CD4-positive, alpha-beta memory T cell (primary cell): ENCODE data around the gene THSD4. TPM values are rescaled to one million over a fixed set of nuclear protein-coding genes. Genes with fewer than 3 reads are reported as not detected.

ENCODE experiments used
- CTCF ChIA-PET: fragments of 350-600 bp; sonication (Branson Sonifier 250); formaldehyde crosslinking; loops from one replicate; lab custom pipeline; 2021; ENCODE audit warnings: inconsistent platforms; ENCODE audit not compliant: partially characterized antibody; lab: Charles Lee
- POLR2A ChIA-PET: fragments of 350-600 bp; sonication (Branson Sonifier 250); formaldehyde crosslinking; loops from one replicate; lab custom pipeline; 2021; ENCODE audit not compliant: partially characterized antibody; lab: Charles Lee
- DNase-seq, 5 donors: peaks; one replicate each; pipeline versions ENCODE4 v3.0.0 to v3.0.0-alpha.2; 2020 to 2022; ENCODE audit warnings: mixed read lengths in 1 of 5
- H3K27ac ChIP-seq: one replicate; pipeline ENCODE4 v1.7.0; 2013; ENCODE audit warnings: low read depth, low read length
- H3K27me3 ChIP-seq: 2 replicates; pipeline ENCODE4 v1.7.0; 2013; ENCODE audit warnings: mild to moderate bottlenecking, low read length, moderate library complexity; ENCODE audit not compliant: insufficient read depth
- H3K36me3 ChIP-seq: 2 replicates; pipeline ENCODE4 v1.7.0; 2013; ENCODE audit warnings: mild to moderate bottlenecking, low read length, moderate library complexity; ENCODE audit not compliant: insufficient read depth
- H3K4me1 ChIP-seq: 2 replicates; pipeline ENCODE4 v1.7.0; 2013; ENCODE audit warnings: mild to moderate bottlenecking, low read length, moderate library complexity; ENCODE audit not compliant: insufficient read depth
- H3K4me3 ChIP-seq, 2 donors: one replicate each; pipeline ENCODE4 v1.7.0; 2013; ENCODE audit warnings: low read length in 2 of 2, mild to moderate bottlenecking in 1 of 2
- H3K9me3 ChIP-seq, 2 donors: one replicate each; pipeline ENCODE4 v1.7.0; 2013; ENCODE audit warnings: low read length in 2 of 2, control low read depth in 1 of 2; ENCODE audit not compliant: control insufficient read depth in 1 of 2
- H3K27ac Mint-ChIP-seq, 7 donors: one replicate each; pipeline ENCODE4 v1.8.0; 2020 to 2021; ENCODE audit warnings: mixed read lengths in 7 of 7, mild to moderate bottlenecking in 6 of 7, inconsistent platforms in 3 of 7, moderate library complexity in 3 of 7
- H3K27me3 Mint-ChIP-seq, 2 donors: one replicate each; pipeline ENCODE4 v1.8.0; 2020 to 2021; ENCODE audit warnings: mixed read lengths in 2 of 2
- H3K36me3 Mint-ChIP-seq, 2 donors: one replicate each; pipeline ENCODE4 v1.8.0; 2020 to 2021; ENCODE audit warnings: mixed read lengths in 2 of 2, inconsistent platforms in 1 of 2, mild to moderate bottlenecking in 1 of 2
- H3K4me1 Mint-ChIP-seq, 4 donors: one replicate each; pipeline ENCODE4 v1.8.0; 2020 to 2021; ENCODE audit warnings: mixed read lengths in 4 of 4, mild to moderate bottlenecking in 1 of 4
- H3K4me3 Mint-ChIP-seq, 8 donors: one replicate each; pipeline ENCODE4 v1.8.0; 2020 to 2021; ENCODE audit warnings: mixed read lengths in 8 of 8, mild to moderate bottlenecking in 7 of 8, moderate library complexity in 6 of 8, inconsistent platforms in 3 of 8
- H3K9me3 Mint-ChIP-seq, 8 donors: one replicate each; pipeline ENCODE4 v1.8.0; 2020 to 2021; ENCODE audit warnings: mixed read lengths in 8 of 8, mild to moderate bottlenecking in 5 of 8, inconsistent platforms in 3 of 8, moderate library complexity in 1 of 8
- intact Hi-C: fragments of 100-400 bp; cut with micrococcal nuclease; formaldehyde crosslinking; loops from one replicate; pipeline ENCODE4 v1.15.1; 2023
- polyA plus RNA-seq, 2 donors: library from polyadenylated mRNA; unstranded; fragments of 300-500 nt; fragmentation: Illumina TruSeq; gene quantifications; one replicate each; pipeline ENCODE4 v1.2.3, GENCODE V29; 2021
- total RNA-seq, 2 experiments: library from RNA; stranded (reverse); gene quantifications; one replicate each; pipeline ENCODE4 v1.2.3, GENCODE V29; 2021

The THSD4 gene
- total and polyA plus RNA-seq, 4 experiments from 2014 or later, result not detected

GRCh38 chr15:71809346-71809745 lies 694.1 kb downstream of the THSD4 start:
- Histone ChIP-seq H3K36me3 (no peaks in the 10 kb centered on the region), H3K27me3 (no peaks in the 10 kb centered on the region), H3K9me3 (no peaks in the 10 kb centered on the region), H3K4me1 (no peaks in the 10 kb centered on the region), H3K4me3 (no peak overlapping the region), H3K27ac (no peak overlapping the region)
- intact Hi-C loops, result no loop called here
- CTCF ChIA-PET, result no interaction called here
- Mint-ChIP-seq H3K36me3 (no peaks in the 10 kb centered on the region), H3K4me3 (no peak overlapping the region), H3K4me1 (no peaks in the 10 kb centered on the region), H3K27ac (no peak overlapping the region), H3K9me3 (peaks cover 0 to 1% (median 0%) of the 10 kb centered on the region in 8 donors), H3K27me3 (peaks cover 3 to 4% of the 10 kb centered on the region in 2 donors)
- POLR2A ChIA-PET, result no interaction called here
- DNase-seq, result no peak

GRCh38 chr15:71810256-71811035 lies 695.2 kb downstream of the THSD4 start, which contains the start of gene NR2E3:
TSS of gene NR2E3 (plus strand) at chr15:71810554. CDS start at chr15:71810744, 190 bp downstream.
- no peaks in the 10 kb centered on the region for H3K9me3 ChIP-seq
- H3K27me3 ChIP-seq, result no peaks in the 10 kb centered on the region
- intact Hi-C loops, result no loop called here
- no peak for DNase-seq
- Mint-ChIP-seq H3K27me3 (peaks cover 3 to 4% of the 10 kb centered on the region in 2 donors), H3K4me1 (no peaks in the 10 kb centered on the region), H3K27ac (no peak within 1 kb of the TSS), H3K4me3 (no peak within 1 kb of the TSS), H3K9me3 (peaks cover 0 to 1% (median 0%) of the 10 kb centered on the region in 8 donors), H3K36me3 (no peaks in the 10 kb centered on the region)
- no peaks in the 10 kb centered on the region for H3K4me1 ChIP-seq
- POLR2A ChIA-PET, result no interaction called here
- no peaks in the 10 kb centered on the region for H3K36me3 ChIP-seq
- H3K27ac ChIP-seq, result no peak within 1 kb of the TSS
- H3K4me3 ChIP-seq, result no peak within 1 kb of the TSS
- CTCF ChIA-PET, result no interaction called here

- peaks cover 0 to 3% of the 10 kb centered on the region in 2 donors for H3K27me3 Mint-ChIP-seq
These were observed 695.9 kb downstream of the THSD4 start for GRCh38 chr15:71811036-71811736.

GRCh38 chr15:71811752-71812735 lies 696.8 kb downstream of the THSD4 start:
- intact Hi-C loops, result no loop called here
- Mint-ChIP-seq H3K4me1 (no peaks in the 10 kb centered on the region), H3K27me3 (peaks cover 0 to 3% of the 10 kb centered on the region in 2 donors), H3K27ac (no peak overlapping the region), H3K9me3 (peaks cover 0 to 1% (median 0%) of the 10 kb centered on the region in 8 donors), H3K4me3 (no peak overlapping the region), H3K36me3 (no peaks in the 10 kb centered on the region)
- Histone ChIP-seq H3K4me3 (no peak overlapping the region), H3K27ac (no peak overlapping the region), H3K4me1 (no peaks in the 10 kb centered on the region), H3K27me3 (no peaks in the 10 kb centered on the region), H3K9me3 (no peaks in the 10 kb centered on the region), H3K36me3 (no peaks in the 10 kb centered on the region)
- ChIA-PET CTCF (interaction anchor here (0.5 kb wide), 1 partner anchor 66 kb away, joined by 4 read pairs; no protein-coding TSS in a partner anchor), POLR2A (no interaction called here)
- no peak for DNase-seq

More at GRCh38 chr15:71811036-71811736, 695.9 kb downstream of the THSD4 start:
- CTCF ChIA-PET, result no interaction called here
- H3K9me3 ChIP-seq, result no peaks in the 10 kb centered on the region
- peaks cover 0 to 1% (median 0%) of the 10 kb centered on the region in 8 donors for H3K9me3 Mint-ChIP-seq
- H3K4me1 ChIP-seq, result no peaks in the 10 kb centered on the region
- H3K27ac ChIP-seq, result no peak overlapping the region
- no peaks in the 10 kb centered on the region for H3K4me1 Mint-ChIP-seq
- no peaks in the 10 kb centered on the region for H3K36me3 Mint-ChIP-seq
- H3K4me3 Mint-ChIP-seq, result no peak overlapping the region
- H3K27ac Mint-ChIP-seq, result no peak overlapping the region
- DNase-seq, result no peak
- POLR2A ChIA-PET, result no interaction called here
- intact Hi-C loops, result no loop called here
- no peaks in the 10 kb centered on the region for H3K27me3 ChIP-seq
- H3K36me3 ChIP-seq, result no peaks in the 10 kb centered on the region
- H3K4me3 ChIP-seq, result no peak overlapping the region

- intact Hi-C loops, result no loop called here
These were observed 697.9 kb downstream of the THSD4 start for GRCh38 chr15:71812966-71813722.

GRCh38 chr15:71813723-71814470 lies 698.6 kb downstream of the THSD4 start:
- DNase-seq, result no peak
- Histone ChIP-seq H3K27ac (no peak overlapping the region), H3K27me3 (no peaks in the 10 kb centered on the region), H3K9me3 (no peaks in the 10 kb centered on the region), H3K4me1 (no peaks in the 10 kb centered on the region), H3K4me3 (no peak overlapping the region), H3K36me3 (no peaks in the 10 kb centered on the region)
- H3K4me1 Mint-ChIP-seq, result no peaks in the 10 kb centered on the region
- H3K4me3 Mint-ChIP-seq, result no peak overlapping the region
- no peak overlapping the region for H3K27ac Mint-ChIP-seq
- intact Hi-C loops, result no loop called here
- H3K9me3 Mint-ChIP-seq, result peaks cover 0 to 15% (median 7%) of the 10 kb centered on the region in 8 donors
- ChIA-PET CTCF (no interaction called here), POLR2A (no interaction called here)
- H3K27me3 Mint-ChIP-seq, result no peaks in the 10 kb centered on the region
- peaks cover 0 to 4% of the 10 kb centered on the region in 2 donors for H3K36me3 Mint-ChIP-seq

More at GRCh38 chr15:71812966-71813722, 697.9 kb downstream of the THSD4 start:
- Mint-ChIP-seq H3K9me3 (peaks cover 0 to 9% (median 2%) of the 10 kb centered on the region in 8 donors), H3K36me3 (peaks cover 0 to 4% of the 10 kb centered on the region in 2 donors), H3K4me3 (no peak overlapping the region), H3K27ac (no peak overlapping the region), H3K4me1 (no peaks in the 10 kb centered on the region), H3K27me3 (peaks cover 0 to 3% of the 10 kb centered on the region in 2 donors)
- CTCF ChIA-PET, result no interaction called here
- H3K27me3 ChIP-seq, result no peaks in the 10 kb centered on the region
- no peaks in the 10 kb centered on the region for H3K9me3 ChIP-seq
- H3K27ac ChIP-seq, result no peak overlapping the region
- no peak for DNase-seq
- no peaks in the 10 kb centered on the region for H3K36me3 ChIP-seq
- H3K4me3 ChIP-seq, result no peak overlapping the region
- no peaks in the 10 kb centered on the region for H3K4me1 ChIP-seq
- POLR2A ChIA-PET, result no interaction called here
